SW 1271 (cell line): ENCODE results near the gene KCTD11.

Source experiments
- DNase-seq, 2 experiments: peaks; one replicate each; lab custom pipeline; 2025; lab: John Stamatoyannopoulos, UW

Gene KCTD11

DNA sequence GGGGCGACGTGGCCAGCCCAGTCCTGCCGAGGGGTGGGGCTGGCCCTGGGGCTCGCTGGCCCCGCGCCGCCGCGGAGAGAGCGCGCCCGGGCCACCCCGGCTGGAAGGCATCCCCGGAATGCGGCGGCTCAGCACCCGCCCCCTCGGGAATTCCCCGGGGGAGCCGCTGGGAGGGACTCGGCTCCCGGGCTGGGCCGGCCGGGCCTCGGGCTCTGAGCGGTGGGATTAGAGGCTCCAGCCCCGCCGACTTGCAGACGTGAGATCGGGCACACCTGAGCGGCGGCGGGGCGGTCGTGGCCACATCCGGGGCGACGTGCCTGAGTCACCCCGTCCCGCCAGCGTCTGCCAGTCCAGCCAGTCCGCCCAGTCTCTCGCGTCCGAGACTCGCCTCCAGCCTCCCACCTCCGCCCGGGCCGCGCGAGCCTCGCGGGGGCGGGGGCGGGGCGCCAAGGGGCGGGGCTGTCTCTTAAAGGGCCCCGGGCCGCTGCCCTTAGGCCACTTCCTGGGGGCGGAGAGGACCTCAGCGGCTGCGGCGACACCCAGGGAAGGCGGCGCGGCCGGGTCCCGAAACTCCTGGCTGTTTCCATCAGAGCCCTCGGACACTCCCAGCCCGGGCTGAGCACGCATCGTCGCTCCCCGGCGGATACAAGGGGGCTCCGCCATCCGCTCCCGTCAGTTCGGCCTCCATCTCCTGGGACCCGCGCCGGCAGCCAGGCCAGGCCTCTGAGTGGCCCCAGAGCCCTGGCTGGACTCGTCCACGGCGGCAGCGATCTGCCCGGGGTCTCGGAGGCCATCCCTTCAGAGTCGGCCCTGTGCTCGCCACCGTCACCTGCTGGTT, at the start of gene KCTD11:
KCTD11 (plus strand) TSS at position 498 of the 838 bp plus-strand sequence.
- peak; percentile 85 to 88 for DNase-seq

DNA sequence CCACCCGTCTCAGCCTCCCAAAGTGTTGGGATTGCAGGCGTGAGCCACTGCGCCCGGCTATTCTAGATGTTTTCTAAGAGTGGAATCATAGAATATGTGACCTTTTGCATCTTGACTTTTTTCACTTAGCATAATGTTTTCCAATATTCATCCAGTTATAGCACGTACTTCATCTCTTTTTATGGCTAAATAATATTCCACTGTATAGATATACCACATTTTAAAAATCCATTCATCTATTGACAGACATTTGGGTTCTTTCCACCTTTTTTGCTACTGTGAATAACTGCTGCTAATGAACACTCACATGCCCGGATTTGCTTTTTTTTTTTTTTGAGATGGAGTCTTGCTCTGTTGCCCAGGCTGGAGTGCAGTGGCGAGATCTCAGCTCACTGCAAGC, 47.8 kb upstream of the KCTD11 start:
- no peak for DNase-seq

DNA sequence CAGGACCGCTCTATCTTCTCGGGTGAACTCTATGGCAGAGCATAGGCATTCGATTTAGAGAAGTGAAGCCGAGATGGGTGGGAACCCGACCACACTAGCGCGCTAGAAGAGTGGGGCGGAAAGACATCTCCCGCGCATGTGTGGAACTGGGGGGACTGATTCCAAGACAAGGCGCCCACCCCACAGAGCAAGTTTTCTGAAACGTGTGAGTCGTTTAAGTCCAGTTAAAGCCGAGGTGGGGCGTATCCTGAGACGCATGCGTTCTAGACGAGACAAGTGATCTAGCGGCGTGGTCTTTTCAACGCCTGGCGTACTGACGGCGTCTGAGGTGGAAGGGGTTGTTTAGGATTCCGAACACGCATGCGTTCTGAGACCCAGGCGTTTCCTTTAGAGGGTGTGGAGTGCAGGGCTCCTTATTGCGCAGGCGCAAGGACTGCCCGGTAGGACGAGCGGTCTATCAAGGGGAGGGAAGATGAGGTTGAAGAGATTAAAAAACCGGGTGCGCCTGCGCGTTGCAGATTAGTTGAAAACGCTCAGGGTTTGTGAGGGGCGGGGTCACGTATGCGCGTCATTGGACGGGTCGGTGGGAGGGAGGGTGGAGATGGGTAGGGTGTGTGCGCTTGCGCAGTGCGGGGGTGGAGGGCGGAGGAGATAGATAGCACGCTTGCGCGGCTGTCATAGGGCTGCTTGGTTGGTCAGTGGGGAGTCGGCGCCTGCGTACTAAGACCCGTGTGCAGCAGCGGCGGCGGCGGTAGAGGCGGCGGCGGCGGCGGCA, 44.9 kb upstream of the KCTD11 start, which contains the start of gene EIF5A:
EIF5A (plus strand) TSS at position 718 of the 775 bp plus-strand sequence. CDS start 2,008 bp downstream, outside the sequence.
- DNase-seq: peak; percentile 100

DNA sequence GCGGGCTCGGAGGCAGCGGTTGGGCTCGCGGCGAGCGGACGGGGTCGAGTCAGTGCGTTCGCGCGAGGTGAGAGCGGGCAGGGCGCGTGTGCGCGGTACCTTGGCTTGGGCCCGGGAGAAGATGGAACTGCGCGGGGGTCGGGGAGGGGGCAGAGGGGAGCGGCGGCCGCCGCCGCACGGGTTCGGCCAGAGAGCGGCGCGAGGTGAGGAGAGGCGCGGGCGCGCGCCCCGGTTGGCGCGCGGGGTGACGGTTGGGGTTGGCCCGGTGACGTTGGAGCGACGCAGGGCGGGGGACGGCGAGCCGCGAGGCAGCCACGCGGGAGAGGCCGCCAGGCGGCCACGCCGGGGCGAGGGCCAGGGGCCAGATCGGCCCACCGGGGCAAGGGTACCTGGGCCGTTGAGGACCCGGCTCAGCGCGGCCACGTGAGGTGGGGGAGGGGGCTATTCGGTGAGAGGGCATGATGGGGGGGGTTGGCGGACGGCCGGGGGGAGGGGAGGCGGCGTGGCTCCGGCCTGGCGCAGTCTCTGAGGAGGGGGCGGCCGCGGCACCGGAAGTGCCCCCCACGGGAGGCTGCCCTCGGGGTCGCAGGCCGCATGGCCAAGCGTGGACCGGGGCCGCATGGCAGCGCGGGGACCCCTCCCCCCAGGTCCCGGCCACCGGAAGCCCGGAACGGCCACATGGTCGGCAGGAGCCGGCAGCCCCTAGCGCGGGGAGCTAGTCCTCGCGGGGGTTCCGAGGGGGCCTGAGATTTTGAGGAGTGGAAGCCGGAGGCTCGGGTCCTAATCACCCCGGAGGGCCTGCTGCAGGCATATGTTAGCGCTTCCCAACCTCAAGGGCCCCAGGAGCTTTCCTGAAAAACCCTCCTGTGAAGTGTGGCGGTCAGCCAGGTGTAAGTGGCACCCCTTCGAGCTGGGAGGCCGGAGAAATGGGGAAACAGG, 44.0 kb upstream of the KCTD11 start:
- no peak for DNase-seq

GRCh38 chr17:7308625-7309433, 43.1 kb upstream of the KCTD11 start:
- peak; percentile 58 to 84 for DNase-seq

DNA sequence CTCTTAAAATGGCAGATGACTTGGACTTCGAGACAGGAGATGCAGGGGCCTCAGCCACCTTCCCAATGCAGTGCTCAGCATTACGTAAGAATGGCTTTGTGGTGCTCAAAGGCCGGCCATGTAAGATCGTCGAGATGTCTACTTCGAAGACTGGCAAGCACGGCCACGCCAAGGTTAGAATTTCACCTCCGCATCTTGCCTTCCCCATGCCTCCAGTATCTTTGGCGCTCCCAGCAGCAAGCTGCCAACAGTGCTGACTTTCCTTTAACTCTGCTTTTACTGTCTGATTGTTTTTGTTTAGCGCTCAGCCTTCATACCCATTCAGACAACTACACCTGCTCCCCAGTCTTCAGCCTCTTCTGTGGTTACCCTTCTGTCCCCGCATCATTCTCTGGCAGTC, 42.3 kb upstream of the KCTD11 start:
- no peak for DNase-seq

DNA sequence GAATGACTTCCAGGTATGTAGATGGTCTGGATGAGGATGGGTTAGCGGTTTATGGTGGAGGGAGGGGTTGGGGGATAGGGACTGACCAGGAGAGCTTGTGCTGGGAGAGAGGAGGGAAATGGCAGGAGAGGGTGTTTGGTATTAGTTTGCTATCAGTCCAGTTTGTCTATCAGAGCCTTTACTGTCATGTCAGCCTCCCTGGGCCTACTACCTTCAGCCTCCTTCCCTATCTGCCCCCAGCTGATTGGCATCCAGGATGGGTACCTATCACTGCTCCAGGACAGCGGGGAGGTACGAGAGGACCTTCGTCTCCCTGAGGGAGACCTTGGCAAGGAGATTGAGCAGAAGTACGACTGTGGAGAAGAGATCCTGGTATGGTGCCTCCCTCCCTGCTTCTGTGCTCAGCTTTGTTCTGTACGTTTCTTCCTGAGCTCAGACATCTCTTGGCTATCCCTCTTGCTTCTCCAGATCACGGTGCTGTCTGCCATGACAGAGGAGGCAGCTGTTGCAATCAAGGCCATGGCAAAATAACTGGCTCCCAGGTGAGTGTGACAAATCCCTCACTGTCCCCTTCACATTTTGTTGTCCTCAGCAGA, 40.8 kb upstream of the KCTD11 start:
- DNase-seq: no peak

DNA sequence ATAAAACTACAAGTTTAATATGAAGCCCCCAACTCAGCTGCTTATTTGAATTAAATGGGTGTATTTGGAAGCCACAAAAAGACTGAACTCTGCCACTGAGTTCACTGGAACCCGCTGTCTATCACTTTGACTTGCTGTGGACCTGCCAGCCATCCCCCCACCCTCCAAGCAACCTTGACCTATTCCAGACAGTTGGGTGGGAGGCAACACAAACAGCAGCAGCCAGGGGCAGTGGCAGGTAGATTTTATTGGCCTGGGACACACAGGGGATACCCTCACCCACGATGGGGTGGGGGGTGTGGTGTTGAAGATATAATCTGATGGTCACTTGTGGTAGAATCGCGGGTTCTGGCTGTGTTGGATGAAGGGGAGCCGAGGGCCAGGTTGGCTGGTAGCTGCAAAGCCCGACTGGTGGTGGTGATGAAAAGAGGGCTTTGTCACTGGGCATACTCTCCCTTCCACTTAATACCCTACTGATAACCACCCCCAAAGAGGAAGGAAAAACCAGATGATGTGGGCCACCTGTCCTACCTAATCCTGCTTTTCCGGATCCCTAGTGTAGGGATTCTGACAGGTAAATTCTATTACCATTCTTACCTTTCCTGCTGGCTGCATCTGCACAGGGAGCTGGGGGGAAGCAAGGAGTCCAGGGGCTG, 39.4 kb upstream of the KCTD11 start:
- no peak for DNase-seq

- DNase-seq: peak in 1 of 2 experiments; percentile 11
These were observed 38.7 kb upstream of the KCTD11 start for GRCh38 chr17:7313088-7313889.

- no peak for DNase-seq
These were observed 37.9 kb upstream of the KCTD11 start for GRCh38 chr17:7313890-7314718.

- DNase-seq: peak; percentile 63 to 78
These were observed 37.0 kb upstream of the KCTD11 start, which contains the start of gene GPS2 for GRCh38 chr17:7314719-7315569. TSS of gene GPS2 (minus strand) at chr17:7315360. CDS start at chr17:7315052, 308 bp downstream.

DNA sequence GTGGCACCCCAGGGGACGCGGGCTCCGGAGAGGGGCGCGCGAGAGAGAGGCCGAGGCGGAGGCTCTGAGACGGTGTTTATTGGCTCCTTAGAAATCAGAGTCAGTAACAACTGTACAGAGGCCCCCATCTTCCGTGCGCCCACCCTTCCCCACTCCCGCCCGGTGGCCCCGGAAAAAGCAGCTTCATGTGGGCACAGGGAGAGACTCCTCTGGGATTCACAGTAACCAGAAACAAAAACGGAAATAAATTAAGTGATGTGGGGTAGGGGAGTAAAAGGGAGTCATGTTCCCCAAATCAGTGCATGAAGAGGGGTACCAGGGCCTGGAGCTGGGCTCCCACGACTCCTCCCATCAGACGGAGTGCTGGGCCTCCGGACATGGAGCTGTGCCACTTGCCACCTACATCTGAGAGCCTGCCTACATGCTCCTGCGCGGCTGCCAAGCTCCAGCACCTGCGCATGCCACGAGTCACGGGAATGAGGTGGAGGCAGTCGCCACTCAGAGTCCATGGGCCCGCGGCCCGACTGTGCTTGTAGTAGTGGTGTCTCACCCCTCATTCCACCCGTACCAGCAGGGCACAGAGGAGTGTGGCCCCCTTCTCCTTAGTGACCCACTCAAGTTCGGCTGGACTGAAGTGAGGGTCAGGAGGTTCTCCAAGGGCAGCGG, 36.3 kb upstream of the KCTD11 start:
- no peak for DNase-seq

- DNase-seq: no peak
These were observed 34.7 kb upstream of the KCTD11 start for GRCh38 chr17:7317161-7317803.

GRCh38 chr17:7318121-7318860, 33.7 kb upstream of the KCTD11 start:
- no peak for DNase-seq

GRCh38 chr17:7321466-7321865, 30.5 kb upstream of the KCTD11 start:
- no peak for DNase-seq
